ENCODE measurements around the gene APOL1.
"Not testable (repeated sequence)": the region's sequence is repeated elsewhere in the genome, so short reads cannot be mapped to it uniquely, and the experiment has no call there.

Gene APOL1

GRCh38 chr22:36245805-36246356 is 7.1 kb upstream of the APOL1 start:
- no peak for DNase-seq (ENCODE audit: low spot score)

- DNase-seq (ENCODE audit: low spot score), result no peak
Measured at GRCh38 chr22:36246718-36247117, 6.2 kb upstream of the APOL1 start.

GRCh38 chr22:36247955-36248354 is 5.0 kb upstream of the APOL1 start:
- no peak for DNase-seq (ENCODE audit: low spot score)

DNA sequence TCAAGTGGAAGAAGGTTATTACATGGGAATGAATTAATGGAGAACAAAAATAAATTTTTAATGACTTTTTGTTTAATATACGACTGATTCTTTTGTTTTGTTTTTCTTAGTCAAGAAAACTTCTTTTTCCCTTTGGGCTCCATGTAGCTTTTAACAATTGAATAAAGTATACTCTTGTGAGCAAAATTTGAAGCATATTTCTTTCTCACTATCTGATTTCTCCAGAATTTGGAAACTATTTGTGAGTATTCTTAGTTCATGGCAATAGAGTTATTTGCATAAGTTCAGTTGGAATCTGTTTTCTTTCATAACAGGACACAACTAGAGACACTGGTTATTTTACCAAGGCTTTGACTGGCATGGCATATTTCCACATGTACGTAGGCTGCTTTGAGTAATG is 3.8 kb upstream of the APOL1 start:
- no peak for DNase-seq (ENCODE audit: low spot score)

DNA sequence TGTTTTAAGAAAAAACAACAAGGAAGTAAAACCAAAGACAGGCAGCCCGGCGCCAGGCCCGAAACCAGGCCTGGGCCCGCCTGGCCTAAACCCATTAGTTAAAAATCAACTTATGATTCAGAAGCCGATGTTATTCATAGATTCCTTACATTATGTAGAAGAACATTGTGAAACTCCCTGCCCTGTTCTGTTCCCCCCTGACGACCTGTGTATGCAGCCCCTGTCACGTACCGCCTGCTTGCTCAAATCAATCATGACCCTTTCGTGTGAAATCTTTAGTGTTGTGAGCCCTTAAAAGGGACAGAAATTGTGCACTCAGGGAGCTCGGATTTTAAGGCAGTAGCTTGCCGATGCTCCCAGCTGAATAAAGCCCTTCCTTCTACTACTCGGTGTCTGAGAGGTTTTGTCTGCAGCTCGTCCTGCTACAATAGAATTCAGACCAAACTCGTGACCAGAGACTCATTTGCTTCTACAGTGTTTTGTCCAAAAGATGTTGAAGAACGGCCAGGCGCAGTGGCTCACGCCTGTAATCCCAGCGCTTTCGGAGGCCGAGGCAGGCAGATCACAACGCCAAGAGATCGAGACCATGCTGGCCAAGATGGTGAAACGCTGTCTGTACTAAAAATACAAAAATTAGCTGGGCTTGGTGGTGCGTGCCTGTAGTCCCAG is 2.5 kb upstream of the APOL1 start:
- not testable (repeated sequence) for DNase-seq (ENCODE audit: low spot score)

GRCh38 chr22:36251979-36252608 is 839 bp upstream of the APOL1 start:
- not testable (repeated sequence) for DNase-seq (ENCODE audit: low spot score)

DNA sequence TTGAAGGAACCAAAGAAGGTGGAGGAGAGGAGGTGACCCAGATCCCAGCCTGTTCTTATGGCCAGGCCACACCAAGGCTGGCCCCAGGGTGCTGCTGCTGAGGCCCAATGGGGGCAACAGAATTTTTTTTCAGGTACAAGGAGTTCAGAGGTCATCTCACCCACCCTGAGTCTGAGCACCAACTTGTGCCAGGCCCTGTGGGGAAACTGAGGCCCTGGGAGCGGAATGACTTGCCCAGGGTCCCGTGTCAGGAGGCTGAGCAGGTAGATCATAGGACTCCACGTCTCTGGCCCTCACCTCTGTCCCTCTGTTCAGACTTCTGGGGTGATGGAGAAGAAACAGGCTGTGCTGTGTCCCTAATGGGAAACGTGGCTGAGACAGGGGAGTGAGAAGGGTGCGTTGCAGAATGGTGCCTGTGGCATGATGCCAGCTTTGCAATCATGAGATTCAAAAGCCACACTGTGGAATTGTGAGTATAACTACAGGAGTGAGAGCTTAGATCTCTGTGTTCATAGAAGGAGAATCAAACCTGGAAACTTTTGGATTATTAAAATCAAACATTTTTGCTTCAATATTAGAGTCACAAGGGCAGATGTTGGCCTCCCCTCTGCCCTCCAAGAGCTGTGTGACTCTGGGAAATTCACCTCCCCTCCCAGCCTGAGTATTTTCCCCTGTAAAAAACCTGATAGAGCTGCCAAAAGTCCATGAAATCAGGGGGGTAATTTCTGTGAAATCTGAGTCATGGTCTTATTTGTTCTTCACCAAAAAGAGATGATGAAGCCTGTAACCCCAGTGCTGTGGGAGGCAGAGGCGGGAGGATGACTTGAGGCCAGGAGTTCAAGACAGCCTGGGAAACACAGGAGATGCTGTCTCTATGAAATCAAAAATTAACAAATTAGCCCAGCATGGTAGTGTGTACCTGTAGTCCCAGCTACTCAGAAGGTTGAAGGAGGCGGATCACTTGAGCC is 874 bp downstream of the APOL1 start:
- DNase-seq (ENCODE audit: low spot score), result no peak

GRCh38 chr22:36255572-36255971 is 2.6 kb downstream of the APOL1 start:
- DNase-seq (ENCODE audit: low spot score), result not testable (repeated sequence)

DNA sequence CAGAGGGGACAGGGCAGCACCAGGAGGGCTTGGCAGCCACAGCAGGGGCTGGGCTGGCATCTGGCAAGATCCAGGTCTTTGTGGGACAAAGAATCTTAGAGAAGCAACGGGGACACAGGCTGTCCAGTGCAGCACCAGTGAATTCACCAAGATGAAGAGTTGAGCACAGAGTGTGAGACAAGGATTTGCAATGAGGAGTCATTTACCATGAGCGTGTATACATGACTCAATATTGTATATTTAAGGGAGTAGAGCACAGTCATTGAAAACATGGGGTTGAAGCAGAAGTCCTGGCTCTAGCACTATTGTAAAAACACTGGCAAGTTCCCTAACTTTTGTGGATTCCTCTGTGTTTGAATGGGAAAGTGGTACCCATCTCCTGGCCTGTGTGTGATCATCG is 3.5 kb downstream of the APOL1 start:
- DNase-seq (ENCODE audit: low spot score), result no peak

DNA sequence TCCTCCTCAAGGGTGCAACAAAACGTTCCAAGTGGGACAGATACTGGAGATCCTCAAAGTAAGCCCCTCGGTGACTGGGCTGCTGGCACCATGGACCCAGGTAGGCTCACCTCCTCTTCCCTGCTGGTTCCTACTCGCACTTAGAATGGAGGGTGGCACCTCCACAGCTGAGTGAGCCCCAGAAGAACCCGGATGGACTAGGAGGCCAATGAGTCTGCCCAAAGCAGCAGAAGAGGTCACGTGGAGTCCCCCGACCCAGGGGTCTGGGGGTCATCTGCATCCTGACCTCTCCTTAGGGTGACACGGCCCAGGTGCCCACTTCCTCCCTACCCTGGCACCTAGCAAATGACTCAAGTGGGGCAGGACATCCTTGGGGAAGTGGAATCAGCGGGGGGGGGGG is 4.4 kb downstream of the APOL1 start:
- no peak for DNase-seq (ENCODE audit: low spot score)

DNA sequence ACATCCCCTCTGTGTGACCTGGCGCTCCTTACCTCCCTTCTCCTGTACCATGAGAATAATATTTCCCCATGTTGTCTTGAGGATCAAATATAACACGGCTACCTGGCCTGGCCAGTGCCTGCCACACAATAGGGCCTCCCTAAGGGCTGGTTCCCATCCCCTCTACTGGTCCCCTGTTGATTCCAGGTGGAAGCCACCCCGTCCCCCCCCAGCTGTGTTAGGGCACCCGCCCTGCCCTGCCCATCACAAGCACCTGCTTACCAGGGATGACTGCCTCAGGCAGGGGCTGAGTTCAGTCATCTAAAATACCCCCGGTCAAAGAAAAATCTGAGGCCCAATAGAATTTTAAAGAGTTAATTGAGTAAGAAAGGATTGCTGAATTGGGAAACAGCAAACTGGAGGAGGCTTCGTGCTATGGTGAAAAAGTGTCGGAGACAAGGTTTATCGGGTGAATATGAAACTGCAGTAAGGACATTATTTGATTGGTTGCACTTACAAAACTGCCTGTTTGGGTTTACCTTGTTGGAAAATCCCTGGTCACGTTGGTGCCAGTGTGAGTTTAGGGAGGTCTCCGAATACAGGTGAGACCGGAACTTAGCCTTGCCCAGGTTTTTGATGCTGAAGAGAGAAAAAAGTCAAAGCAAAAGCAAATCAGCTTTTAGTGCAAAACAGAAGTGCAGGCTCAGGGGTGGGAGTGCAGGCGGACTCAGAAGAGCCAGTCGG is 5.2 kb downstream of the APOL1 start:
- DNase-seq (ENCODE audit: low spot score), result no peak

- DNase-seq (ENCODE audit: low spot score), result no peak
Measured at GRCh38 chr22:36258701-36259614, 6.0 kb downstream of the APOL1 start.

GRCh38 chr22:36259615-36260300 is 6.8 kb downstream of the APOL1 start:
- no peak for DNase-seq (ENCODE audit: low spot score)

GRCh38 chr22:36261675-36262074 is 8.7 kb downstream of the APOL1 start:
- not testable (repeated sequence) for DNase-seq (ENCODE audit: low spot score)

GRCh38 chr22:36262307-36262706 is 9.4 kb downstream of the APOL1 start:
- DNase-seq (ENCODE audit: low spot score), result not testable (repeated sequence)

GRCh38 chr22:36263216-36263673 is 10.3 kb downstream of the APOL1 start:
- not testable (repeated sequence) for DNase-seq (ENCODE audit: low spot score)

DNA sequence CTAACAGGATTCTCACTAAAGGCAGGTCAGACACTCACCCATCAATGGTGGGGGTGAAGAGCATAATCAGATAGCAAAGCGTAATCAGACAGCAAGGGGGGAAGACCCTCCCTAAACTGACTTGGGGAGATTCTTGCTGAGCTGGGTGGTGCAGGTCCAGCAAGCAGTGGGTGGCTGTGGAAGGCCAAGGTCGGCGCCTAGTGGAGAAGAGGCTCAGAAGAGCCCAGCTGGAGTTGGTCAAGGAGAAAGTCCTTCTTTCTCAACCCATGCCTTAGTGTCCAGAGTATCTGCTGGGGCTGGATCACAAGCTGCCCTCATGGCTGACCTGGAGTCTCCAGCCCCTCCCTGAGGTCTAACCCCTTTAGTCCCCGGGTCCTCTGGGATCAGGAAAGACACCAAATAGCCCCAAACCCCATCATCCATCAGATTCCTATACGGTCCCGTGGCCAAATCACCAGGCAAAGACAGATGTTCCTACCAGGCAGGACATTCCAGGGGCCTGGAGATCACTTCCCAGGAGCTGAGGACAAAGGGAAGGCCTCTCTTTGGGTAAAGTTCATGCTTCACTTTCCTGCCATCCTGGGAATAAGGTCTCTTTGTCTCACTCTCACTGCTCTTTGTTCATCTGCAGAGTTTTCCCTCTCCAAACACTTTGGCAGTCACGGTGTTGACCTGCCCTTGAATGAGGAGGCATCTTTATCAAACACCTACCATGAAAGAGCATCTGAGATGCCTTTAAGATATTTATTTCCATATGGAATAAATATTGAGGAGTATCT is 11.1 kb downstream of the APOL1 start:
- DNase-seq (ENCODE audit: low spot score), result not testable (repeated sequence)

DNA sequence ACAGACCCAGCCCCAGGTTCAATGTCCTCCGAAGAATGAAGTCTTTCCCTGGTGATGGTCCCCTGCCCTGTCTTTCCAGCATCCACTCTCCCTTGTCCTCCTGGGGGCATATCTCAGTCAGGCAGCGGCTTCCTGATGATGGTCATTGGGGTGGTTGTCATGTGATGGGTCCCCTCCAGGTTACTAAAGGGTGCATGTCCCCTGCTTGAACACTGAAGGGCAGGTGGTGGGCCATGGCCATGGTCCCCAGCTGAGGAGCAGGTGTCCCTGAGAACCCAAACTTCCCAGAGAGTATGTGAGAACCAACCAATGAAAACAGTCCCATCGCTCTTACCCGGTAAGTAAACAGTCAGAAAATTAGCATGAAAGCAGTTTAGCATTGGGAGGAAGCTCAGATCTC is 14.1 kb downstream of the APOL1 start:
- no peak for DNase-seq (ENCODE audit: low spot score)

- no peak for DNase-seq (ENCODE audit: low spot score)
Measured at GRCh38 chr22:36267896-36268485, 15.1 kb downstream of the APOL1 start.

Data from kidney capillary endothelial cell (primary cell).